Measurements from ENCODE around the gene EEFSEC. TPM values are rescaled to one million over a fixed set of nuclear protein-coding genes. Genes with fewer than 3 reads are reported as not detected.

Gene EEFSEC
- total and polyA plus RNA-seq, 2 of the 4 experiments (the other 2 are of a cell fraction): 4.5 to 9.3 TPM

- Histone ChIP-seq H4K8ac (ENCODE audit: low read depth in 2 of 2, low read length in 2 of 2) (no peak overlapping the region), H2BK120ac (ENCODE audit: low read depth, low read length) (no peak overlapping the region), H3K27ac (ENCODE audit: insufficient read depth, low read length) (no peak overlapping the region), H2AK5ac (ENCODE audit: low read depth, low read length) (no peak overlapping the region), H2AFZ (replicated peaks; ENCODE audit: low read length, poor library complexity) (no peak overlapping the region), H3K36me3 (ENCODE audit: control insufficient read depth, insufficient read depth, low read length) (no peaks in the 10 kb centered on the region), H3K56ac (ENCODE audit: extremely low read depth, insufficient read depth, low read length) (no peak overlapping the region), H3K4ac (ENCODE audit: low read depth, low read length) (no peak overlapping the region), H3K4me3 (ENCODE audit: insufficient read depth, low read depth, low read length) (no peak overlapping the region), H3K79me1 (ENCODE audit: low read depth in 1 of 2, low read length in 2 of 2) (no peaks in the 10 kb centered on the region), H4K91ac (ENCODE audit: insufficient read depth, low read depth, low read length) (no peak overlapping the region), H2BK20ac (ENCODE audit: low read depth, low read length) (no peak overlapping the region), H3K4me2 (ENCODE audit: low read depth, low read length) (no peak overlapping the region), H2BK15ac (ENCODE audit: low read depth, low read length) (no peak overlapping the region), H4K20me1 (ENCODE audit: insufficient read depth, low read length) (no peaks in the 10 kb centered on the region), H2AK9ac (replicated peaks; ENCODE audit: low read depth, low read length, poor library complexity) (no peak overlapping the region), H3K23ac (ENCODE audit: low read depth, low read length) (no peak overlapping the region), H3K18ac (ENCODE audit: low read depth, low read length) (no peak overlapping the region), H3K4me1 (ENCODE audit: control insufficient read depth, insufficient read depth, low read length) (peaks cover 5% of the 10 kb centered on the region), H3K9me3 (ENCODE audit: control insufficient read depth, insufficient read depth, low read length) (no peaks in the 10 kb centered on the region), H3K9me1 (ENCODE audit: insufficient read depth, low read length) (no peaks in the 10 kb centered on the region; the same call in 1 of the 2 replicates), H2BK5ac (ENCODE audit: low read depth, low read length, poor library complexity, severe bottlenecking) (no peak overlapping the region), H3K14ac (replicated peaks; ENCODE audit: low read depth, low read length) (no peak overlapping the region), H3K9ac (ENCODE audit: low read depth, low read length) (no peak overlapping the region), H4K5ac (ENCODE audit: low read depth, low read length) (no peak overlapping the region), H3K27me3 (ENCODE audit: control insufficient read depth, insufficient read depth, low read length) (no peaks in the 10 kb centered on the region)
- POLR2A ChIA-PET (ENCODE audit: unreplicated experiment): no interaction called here
- in situ Hi-C loops (cut with MboI; ENCODE audit: low sequenced_read_pairs): no loop called here
- BruUV-seq (replicated peaks): no TSS peak
- ATAC-seq (ENCODE audit: low read depth): no peak
- intact Hi-C loops (cut with micrococcal nuclease): no loop called here
- dilution Hi-C loops (cut with HindIII; ENCODE audit: low sequenced_read_pairs, unreplicated experiment): no loop called here
- WGBS, 2 experiments (ENCODE audit: extremely low coverage in 2 of 2, insufficient read length in 1 of 2): 80% methylated on average over 1 of the region's 2 CpGs; no CpG with 5 or more reads in 1 of the 2 experiments
- CTCF ChIA-PET: no interaction called here
- no peak for TF ChIP-seq BHLHE40 (IDR thresholded peaks at IDR 0.05; ENCODE audit: low read depth, low read length)
- no peak for TF ChIP-seq RFX5 (IDR thresholded peaks at IDR 0.05; ENCODE audit: low read depth, low read length)
- no peak for TF ChIP-seq ELK1 (IDR thresholded peaks at IDR 0.05; ENCODE audit: borderline replicate concordance, low read depth, low read length)
- TF ChIP-seq SMC3 (IDR thresholded peaks at IDR 0.05; ENCODE audit: low read depth, low read length): no peak
- TF ChIP-seq MAZ (IDR thresholded peaks at IDR 0.05; ENCODE audit: borderline replicate concordance, low read depth, low read length): no peak
- TF ChIP-seq, protein P1, sequence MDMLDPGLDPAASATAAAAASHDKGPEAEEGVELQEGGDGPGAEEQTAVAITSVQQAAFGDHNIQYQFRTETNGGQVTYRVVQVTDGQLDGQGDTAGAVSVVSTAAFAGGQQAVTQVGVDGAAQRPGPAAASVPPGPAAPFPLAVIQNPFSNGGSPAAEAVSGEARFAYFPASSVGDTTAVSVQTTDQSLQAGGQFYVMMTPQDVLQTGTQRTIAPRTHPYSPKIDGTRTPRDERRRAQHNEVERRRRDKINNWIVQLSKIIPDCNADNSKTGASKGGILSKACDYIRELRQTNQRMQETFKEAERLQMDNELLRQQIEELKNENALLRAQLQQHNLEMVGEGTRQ (IDR thresholded peaks at IDR 0.05; ENCODE audit: low read depth, low read length): no peak
- TF ChIP-seq MXI1 (IDR thresholded peaks at IDR 0.05; ENCODE audit: borderline replicate concordance, low read depth, low read length): no peak
- no peak for TF ChIP-seq RAD21 (IDR thresholded peaks at IDR 0.05; ENCODE audit: low read length)
- TF ChIP-seq CHD1 (IDR thresholded peaks at IDR 0.05; ENCODE audit: low read depth, low read length): no peak
- TF ChIP-seq POLR2A (IDR thresholded peaks at IDR 0.05; ENCODE audit: low read depth, low read length): no peak
- TF ChIP-seq NFE2L2 (IDR thresholded peaks at IDR 0.05; ENCODE audit: low read depth, low read length): no peak
- TF ChIP-seq RCOR1 (IDR thresholded peaks at IDR 0.05; ENCODE audit: insufficient replicate concordance, low read length): no peak
- no peak for DNase-seq
Measured at GRCh38 chr3:128287216-128287615, 133.9 kb downstream of the EEFSEC start.
